Measurements from ENCODE around the gene SCRN2. TPM values are rescaled to one million over a fixed set of nuclear protein-coding genes. Genes with fewer than 3 reads are reported as not detected.

SCRN2 gene
- total and polyA plus RNA-seq, 2 donors = 27.4 to 41.0 TPM

DNA sequence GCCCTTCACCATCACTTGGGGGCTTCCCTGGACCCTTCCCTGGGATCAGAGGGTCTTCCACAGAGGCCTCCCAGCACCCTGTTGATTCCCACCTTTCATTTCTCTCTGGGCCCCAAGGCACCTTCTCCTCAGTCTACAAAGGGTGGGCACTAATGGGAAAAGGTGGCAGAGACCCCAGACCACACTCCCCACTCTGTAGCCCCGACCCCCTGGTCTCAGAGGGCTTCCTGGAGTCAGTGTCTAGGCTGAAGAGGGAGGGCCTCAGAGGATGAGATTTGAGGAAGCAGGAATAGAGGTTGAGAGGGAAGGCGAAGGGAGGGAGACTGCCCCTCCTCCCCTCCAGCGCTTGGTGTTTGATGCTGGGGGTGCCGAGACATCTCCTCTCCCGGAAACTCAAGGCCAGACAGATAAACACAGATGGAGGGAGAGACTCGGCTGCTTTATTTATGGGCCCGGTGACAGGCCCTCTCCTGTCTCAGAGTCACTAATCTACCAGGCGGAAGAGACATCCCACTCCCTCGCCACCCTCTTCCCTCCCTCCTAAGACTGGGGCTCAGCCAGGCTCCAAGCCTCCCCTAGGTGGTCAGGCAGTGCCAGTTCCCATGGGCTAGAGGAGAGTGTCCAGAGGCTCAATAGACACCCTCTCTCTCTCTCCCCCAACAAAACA is 36.4 kb upstream of the SCRN2 start:
- Histone ChIP-seq H3K27ac (ENCODE audit: low read depth) (no peak overlapping the region), H3K4me1 (ENCODE audit: insufficient read depth) (no peaks in the 10 kb centered on the region), H3K36me3 (ENCODE audit: insufficient read depth) (no peaks in the 10 kb centered on the region), H3K4me3 (ENCODE audit: low read depth, low read length) (no peak overlapping the region)
- no peak for DNase-seq (ENCODE audit: extremely low spot score)
- 27% methylated on average over 9 of the region's 9 CpGs for WGBS

DNA sequence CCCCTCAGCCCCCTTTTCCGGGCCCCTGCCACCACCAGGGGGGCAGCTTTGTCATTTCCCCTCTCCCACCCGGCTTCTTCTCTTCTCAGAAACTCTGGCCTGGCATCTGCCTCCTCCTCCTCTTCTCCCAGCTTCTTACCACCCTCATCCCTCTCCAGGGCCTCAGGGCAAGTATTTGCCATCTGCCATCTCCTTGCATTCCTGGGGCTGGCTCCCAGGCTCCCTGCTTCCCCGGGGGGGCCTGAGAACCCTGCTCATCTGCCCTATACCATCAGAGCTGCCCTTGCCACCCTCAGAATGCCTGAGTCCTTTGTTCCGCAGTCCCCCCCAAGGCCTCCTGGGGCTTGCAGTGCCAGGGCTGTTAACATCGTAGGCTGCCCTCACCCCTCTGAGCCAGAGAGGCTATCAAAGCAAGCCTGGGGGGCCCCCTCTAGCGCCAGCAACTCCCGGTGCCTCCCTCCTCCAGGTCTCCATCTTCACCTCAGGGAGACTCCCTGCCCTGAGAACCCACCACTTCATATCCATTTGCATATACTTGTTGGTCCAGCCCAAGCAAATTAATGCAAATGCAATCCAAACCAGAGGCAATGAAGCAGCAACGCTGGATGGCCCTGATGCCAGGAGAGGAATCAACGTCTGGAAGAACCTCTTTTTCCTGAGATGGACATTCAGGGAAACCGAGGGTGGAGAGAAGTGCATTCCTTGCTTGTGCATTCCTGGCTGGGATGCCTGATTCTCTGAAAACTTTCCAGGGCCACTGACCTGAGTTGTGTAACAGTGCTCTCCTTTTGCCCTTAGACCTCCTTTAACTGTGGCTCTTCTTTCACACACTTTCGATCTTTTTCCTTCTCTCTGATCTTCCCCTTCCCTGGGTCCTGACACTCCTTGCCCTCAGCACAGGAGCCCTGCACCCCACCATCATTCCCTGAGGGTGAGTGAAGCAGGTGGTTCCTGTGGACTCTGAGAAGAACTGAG is 34.2 kb upstream of the SCRN2 start:
- no peaks in the 10 kb centered on the region for H3K4me1 ChIP-seq (ENCODE audit: insufficient read depth)
- H3K4me3 ChIP-seq (ENCODE audit: low read depth, low read length) = no peak overlapping the region
- DNase-seq (ENCODE audit: extremely low spot score) = no peak
- H3K27ac ChIP-seq (ENCODE audit: low read depth) = no peak overlapping the region
- 54% methylated on average over 11 of the region's 11 CpGs for WGBS
- H3K36me3 ChIP-seq (ENCODE audit: insufficient read depth) = no peaks in the 10 kb centered on the region

DNA sequence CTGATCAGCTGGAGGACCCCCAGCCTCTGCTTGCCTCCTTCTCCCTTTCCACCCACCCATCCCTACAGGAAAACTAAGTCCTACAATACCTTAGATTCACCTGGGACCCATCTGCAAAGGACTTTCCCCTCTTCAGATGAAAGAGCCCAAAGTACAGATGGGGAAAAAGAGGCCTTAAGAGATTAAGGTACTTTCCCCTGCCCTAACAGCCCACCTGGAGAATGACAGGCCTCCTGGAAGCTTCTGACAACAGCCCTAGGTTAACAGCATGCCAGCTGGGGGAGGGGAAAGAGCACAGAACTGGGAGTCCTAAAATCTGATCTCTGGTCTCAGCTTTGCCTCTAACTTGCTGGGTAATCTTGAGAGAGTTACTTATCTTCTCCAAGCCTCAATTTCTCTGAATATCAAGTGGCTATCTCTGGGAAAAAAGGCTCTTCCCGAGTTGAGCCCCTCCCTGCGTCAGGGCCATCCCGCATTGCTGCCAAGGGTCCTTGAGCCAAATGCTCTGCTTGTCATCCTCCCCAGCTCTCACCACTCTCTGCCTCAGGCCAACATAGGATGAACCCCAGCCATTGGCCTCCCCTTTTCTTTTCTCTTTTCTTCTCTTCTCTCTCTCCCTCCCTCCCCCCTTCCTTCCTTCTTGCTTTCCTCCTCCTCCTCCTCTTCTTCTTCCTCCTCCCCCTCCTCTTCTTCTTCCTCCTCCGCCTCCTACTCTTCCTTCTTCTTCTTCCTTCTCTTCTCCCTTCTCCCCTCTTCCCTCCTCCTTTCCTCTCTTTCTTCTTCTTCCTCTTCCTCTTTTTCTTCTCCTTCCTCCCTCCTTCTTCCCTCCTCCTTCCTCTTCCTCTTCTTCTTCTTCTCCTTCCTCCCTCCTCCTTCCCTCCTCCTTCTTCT is 32.4 kb upstream of the SCRN2 start:
- Histone ChIP-seq H3K4me1 (ENCODE audit: insufficient read depth) (no peaks in the 10 kb centered on the region), H3K4me3 (ENCODE audit: low read depth, low read length) (no peak overlapping the region), H3K27ac (ENCODE audit: low read depth) (no peak overlapping the region), H3K36me3 (ENCODE audit: insufficient read depth) (no peaks in the 10 kb centered on the region)
- 53% methylated on average over 4 of the region's 4 CpGs for WGBS
- DNase-seq (ENCODE audit: extremely low spot score) = no peak

DNA sequence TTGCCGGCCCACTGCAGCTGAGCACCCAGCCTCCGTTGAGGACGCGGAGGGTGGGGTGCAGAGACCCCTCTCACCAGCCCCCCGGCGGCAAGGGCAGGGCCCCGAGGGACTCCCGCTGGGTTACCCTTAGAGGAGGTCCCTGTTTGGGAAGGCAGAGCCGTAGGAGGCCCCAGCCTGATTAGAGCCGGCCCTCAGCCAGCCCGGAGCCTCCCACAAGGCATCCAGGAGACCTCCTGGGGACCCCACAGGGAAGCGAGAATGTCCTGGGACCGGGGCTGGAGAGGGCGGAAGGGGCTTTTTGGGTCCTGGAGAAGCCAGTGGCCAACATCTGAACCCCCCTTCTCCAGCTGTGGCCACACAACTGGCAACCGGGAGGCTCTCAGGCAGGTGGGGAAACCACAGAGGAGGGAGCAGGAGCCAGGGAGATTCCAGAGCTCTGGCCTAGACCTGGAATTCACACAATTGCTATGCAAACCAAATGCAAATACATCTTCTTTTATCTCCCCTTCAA is 31.6 kb upstream of the SCRN2 start:
- Histone ChIP-seq H3K4me1 (ENCODE audit: insufficient read depth) (no peaks in the 10 kb centered on the region), H3K27ac (ENCODE audit: low read depth) (no peak overlapping the region), H3K4me3 (ENCODE audit: low read depth, low read length) (no peak overlapping the region), H3K36me3 (ENCODE audit: insufficient read depth) (no peaks in the 10 kb centered on the region)
- DNase-seq (ENCODE audit: extremely low spot score) = no peak
- 23% methylated on average over 15 of the region's 15 CpGs for WGBS

DNA sequence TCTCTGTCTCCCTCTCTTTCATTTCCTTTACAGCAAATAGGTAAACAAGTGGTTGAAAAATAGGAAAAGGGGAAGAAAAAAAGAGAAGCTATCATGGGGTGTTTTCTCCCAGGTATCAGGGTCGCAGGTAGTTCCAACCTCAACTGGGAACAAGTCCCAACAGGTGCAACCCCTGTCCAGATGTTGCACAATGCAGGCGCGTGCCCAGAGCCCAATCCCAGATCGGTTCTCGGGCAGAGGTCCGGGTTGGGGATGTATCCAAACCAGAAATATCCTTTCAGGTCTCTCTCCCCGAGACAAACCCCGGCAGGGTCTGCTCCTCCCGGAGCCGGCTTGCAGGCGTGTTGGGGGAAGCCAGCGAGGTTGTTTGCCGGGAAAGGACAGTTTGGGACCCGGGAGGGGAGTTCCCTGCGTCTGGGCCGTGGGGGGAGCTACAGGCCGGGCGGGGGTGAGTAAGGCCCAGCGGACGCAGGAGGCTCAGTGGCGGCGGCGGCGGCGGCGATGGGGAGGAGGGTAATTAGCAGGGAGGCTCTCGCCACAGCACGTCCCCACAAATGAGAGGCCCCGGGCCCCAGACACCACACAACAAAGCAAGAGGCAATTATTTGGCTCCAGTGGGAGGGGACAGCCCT is 31.1 kb upstream of the SCRN2 start:
- H3K27ac ChIP-seq (ENCODE audit: low read depth) = no peak overlapping the region
- 17% methylated on average over 29 of the region's 29 CpGs for WGBS
- H3K36me3 ChIP-seq (ENCODE audit: insufficient read depth) = no peaks in the 10 kb centered on the region
- DNase-seq (ENCODE audit: extremely low spot score) = no peak
- H3K4me3 ChIP-seq (ENCODE audit: low read depth, low read length) = no peak overlapping the region
- no peaks in the 10 kb centered on the region for H3K4me1 ChIP-seq (ENCODE audit: insufficient read depth)

DNA sequence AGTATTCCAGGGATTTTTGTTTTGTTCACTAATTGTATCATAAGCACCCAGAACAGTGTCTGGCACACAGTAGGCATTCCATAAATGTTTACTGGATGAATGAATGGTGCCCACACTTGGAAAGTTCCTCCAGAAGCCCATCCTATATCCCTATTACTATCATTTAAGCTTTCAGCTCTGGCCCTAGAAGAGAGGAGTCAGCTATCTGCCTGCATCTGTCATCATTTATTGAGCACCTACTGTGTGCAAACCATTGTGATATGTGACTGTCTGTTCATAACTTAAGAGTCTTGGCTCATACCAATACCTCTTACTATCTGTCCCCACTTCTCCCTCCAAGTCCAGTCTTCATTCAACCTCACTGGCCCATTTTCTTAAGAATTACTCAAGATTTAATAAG is 30.0 kb upstream of the SCRN2 start:
- H3K27ac ChIP-seq (ENCODE audit: low read depth) = no peak overlapping the region

DNA sequence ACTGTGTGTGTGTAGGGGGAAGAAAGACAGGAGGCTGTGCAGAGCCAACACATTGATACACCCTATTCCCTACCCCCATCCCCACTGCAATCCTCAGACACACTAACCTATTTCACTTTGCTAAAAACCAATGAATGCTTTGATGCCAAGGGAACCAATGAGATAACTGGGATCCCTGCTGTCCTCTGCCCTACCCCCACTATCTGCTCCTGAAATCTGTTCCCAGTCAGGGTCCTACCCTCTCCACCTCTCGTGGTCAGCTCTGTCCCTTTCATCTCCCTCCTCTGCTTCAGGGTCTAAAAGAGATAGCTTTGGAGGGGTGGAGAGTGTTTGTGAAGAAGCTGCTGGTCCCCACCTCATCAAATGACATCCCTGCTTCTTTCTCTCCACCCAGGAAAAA is 29.0 kb upstream of the SCRN2 start:
- no peak overlapping the region for H3K4me3 ChIP-seq (ENCODE audit: low read depth, low read length)
- 24% methylated on average over 1 of the region's 1 CpG for WGBS
- H3K4me1 ChIP-seq (ENCODE audit: insufficient read depth) = no peaks in the 10 kb centered on the region
- DNase-seq (ENCODE audit: extremely low spot score) = no peak
- H3K27ac ChIP-seq (ENCODE audit: low read depth) = no peak overlapping the region
- no peaks in the 10 kb centered on the region for H3K36me3 ChIP-seq (ENCODE audit: insufficient read depth)

More for the DNA sequence above, 30.0 kb upstream of the SCRN2 start:
- Histone ChIP-seq H3K4me3 (ENCODE audit: low read depth, low read length) (no peak overlapping the region), H3K4me1 (ENCODE audit: insufficient read depth) (no peaks in the 10 kb centered on the region), H3K36me3 (ENCODE audit: insufficient read depth) (no peaks in the 10 kb centered on the region)
- no peak for DNase-seq (ENCODE audit: extremely low spot score)

DNA sequence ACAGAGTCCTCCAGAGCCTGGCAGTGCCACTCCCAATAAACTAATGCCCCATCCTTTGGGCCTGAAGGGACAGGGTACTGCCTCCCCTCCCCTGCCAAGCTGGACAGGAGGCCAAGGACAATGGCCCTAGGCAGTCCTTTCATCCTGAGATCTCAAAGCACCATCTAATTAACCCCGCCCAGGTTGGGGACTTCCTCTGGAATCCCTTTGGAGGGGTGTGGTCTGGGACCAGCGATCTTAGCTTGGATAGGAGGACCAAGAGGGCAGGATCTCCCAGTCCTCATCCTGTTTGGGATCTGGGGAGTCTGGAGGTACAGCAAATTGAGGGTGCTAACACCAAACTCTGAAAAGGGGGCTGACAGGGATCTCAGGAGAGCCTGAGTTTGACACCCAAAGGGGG is 28.0 kb upstream of the SCRN2 start:
- Histone ChIP-seq H3K4me3 (ENCODE audit: low read depth, low read length) (no peak overlapping the region), H3K4me1 (ENCODE audit: insufficient read depth) (no peaks in the 10 kb centered on the region), H3K27ac (ENCODE audit: low read depth) (no peak overlapping the region), H3K36me3 (ENCODE audit: insufficient read depth) (no peaks in the 10 kb centered on the region)
- 32% methylated on average over 2 of the region's 2 CpGs for WGBS
- DNase-seq (ENCODE audit: extremely low spot score) = no peak

DNA sequence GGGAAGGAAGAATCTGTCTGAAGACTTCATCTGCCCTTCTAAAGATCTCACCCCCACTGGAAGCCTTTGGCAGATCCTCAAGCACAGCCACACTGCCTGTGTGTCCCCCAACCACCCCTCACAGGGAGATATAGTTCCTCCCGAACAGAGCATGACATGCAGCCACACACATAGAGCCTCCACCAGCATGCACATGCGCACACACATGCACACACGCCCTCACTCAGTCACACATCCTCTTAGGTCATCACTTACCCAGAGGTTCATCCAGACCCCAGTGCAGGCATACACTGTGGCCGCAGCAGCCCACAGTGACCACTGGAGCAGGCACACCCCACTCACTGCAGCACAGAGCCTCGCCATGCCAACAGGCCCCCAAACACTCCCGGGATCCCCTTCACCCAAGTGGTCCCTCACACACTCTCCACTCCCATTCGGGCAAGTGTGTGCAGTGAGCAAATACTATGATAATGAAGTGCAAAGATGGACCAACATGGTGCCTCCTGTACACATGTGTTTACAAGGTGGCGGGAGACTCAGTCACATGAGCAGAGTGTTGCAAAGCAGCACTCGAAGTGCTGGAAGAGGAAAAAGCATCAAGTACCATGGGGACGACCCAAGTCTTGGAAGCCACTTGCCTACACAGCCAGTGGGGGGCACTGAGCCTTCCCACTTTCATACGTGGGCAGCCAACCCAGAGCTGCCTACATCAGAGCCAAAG is 26.9 kb upstream of the SCRN2 start:
- Histone ChIP-seq H3K4me1 (ENCODE audit: insufficient read depth) (no peaks in the 10 kb centered on the region), H3K27ac (ENCODE audit: low read depth) (no peak overlapping the region), H3K4me3 (ENCODE audit: low read depth, low read length) (no peak overlapping the region), H3K36me3 (ENCODE audit: insufficient read depth) (no peaks in the 10 kb centered on the region)
- no peak for DNase-seq (ENCODE audit: extremely low spot score)
- WGBS = 84% methylated on average over 11 of the region's 11 CpGs

DNA sequence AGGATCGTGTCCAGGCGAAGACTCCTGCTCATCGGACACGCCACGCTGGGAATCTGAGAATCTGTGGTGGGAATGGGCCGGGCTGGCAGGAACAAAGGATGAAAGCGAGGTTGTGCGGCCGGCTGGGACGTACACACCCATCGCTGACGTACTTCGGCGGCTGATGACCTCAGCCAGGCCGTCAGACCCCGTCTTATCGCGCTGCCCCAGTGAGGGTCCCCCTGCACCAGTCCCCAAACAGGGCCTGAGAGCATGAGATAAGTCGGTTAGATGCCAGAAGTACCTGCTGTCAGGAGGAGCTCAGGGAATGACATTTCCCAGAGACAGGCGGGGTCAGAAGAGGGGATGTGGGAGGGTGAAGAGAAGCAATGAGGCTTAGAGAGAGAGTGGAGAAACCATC is 25.9 kb upstream of the SCRN2 start:
- 43% methylated on average over 20 of the region's 20 CpGs for WGBS
- Histone ChIP-seq H3K27ac (ENCODE audit: low read depth) (no peak overlapping the region), H3K4me1 (ENCODE audit: insufficient read depth) (no peaks in the 10 kb centered on the region), H3K4me3 (ENCODE audit: low read depth, low read length) (no peak overlapping the region), H3K36me3 (ENCODE audit: insufficient read depth) (no peaks in the 10 kb centered on the region)
- no peak for DNase-seq (ENCODE audit: extremely low spot score)

DNA sequence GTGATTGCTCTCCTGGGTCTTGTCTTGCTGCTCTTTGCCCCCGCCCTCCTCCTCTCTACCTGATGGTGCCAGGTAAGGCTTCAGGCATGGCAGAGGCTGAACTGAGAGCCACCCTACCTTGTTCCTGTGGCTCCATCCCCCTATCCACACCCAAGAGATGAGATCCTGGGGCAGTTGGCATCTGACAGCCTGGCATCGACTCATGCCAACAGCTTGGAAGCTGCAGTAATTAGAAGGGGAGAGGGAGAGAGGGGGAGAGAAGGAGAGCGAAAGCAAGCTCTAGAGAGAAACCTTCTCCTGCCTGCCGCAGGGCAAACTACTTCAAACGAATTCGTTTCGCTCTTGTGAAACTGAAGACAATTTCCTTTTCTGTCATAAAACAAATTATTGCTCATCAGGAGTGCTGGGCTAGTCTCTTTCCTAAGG is 23.7 kb upstream of the SCRN2 start:
- no peak overlapping the region for H3K4me3 ChIP-seq (ENCODE audit: low read depth, low read length)
- no peaks in the 10 kb centered on the region for H3K36me3 ChIP-seq (ENCODE audit: insufficient read depth)
- 34% methylated on average over 7 of the region's 7 CpGs for WGBS
- H3K27ac ChIP-seq (ENCODE audit: low read depth) = no peak overlapping the region
- H3K4me1 ChIP-seq (ENCODE audit: insufficient read depth) = no peaks in the 10 kb centered on the region
- DNase-seq (ENCODE audit: extremely low spot score) = no peak

DNA sequence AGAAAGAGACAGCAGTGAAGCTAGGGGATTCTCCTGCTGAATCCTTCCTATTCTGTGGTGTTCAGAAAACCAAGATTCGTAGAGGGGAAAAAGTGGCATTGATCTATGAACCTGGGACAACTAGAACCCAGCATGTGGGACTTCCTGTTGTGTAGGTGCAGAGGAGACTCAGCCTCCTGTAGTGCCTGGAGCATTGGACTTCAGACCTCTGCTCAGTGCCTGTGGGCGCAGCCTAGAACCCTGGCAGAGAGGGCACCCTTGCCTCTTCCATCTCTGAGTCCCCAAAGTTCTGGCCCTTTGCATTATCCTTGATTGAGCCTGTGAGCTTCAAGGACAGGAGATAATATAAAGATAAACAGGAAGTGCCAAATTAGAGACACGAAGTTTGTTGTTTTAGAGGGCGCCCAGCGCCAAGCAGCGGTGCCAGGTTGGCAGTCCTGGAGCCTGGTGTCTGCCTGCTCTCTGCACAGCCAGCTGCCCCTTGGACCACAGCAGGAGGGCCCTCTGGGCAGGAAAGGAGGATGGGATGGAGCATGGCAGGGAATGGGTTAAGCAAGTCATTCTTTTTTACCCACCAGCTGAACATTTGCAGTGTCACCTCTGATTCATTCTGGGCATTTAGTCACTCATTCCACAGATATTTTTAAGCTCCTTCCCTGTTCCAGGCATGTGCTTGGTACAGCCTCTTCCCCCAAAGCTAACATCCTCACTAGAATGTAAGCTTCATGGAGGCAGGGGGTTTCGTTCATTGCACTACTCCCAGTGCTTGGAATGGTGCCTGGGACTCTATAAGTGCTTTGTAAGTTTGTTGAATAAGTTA is 21.8 kb upstream of the SCRN2 start:
- 65% methylated on average over 7 of the region's 7 CpGs for WGBS

More for the DNA sequence above, 21.8 kb upstream of the SCRN2 start:
- Histone ChIP-seq H3K4me3 (ENCODE audit: low read depth, low read length) (no peak overlapping the region), H3K4me1 (ENCODE audit: insufficient read depth) (no peaks in the 10 kb centered on the region), H3K27ac (ENCODE audit: low read depth) (no peak overlapping the region), H3K36me3 (ENCODE audit: insufficient read depth) (no peaks in the 10 kb centered on the region)
- DNase-seq (ENCODE audit: extremely low spot score) = no peak

Measured in urinary bladder (tissue), 4 donors.